Measurements from ENCODE around the gene SLAMF6.

GRCh38 chr1:160567858-160568682 lies 45.0 kb upstream of the SLAMF6 start:
- no peak for TF ChIP-seq POLR2A (IDR thresholded peaks at IDR 0.05)
- TF ChIP-seq, protein P1, sequence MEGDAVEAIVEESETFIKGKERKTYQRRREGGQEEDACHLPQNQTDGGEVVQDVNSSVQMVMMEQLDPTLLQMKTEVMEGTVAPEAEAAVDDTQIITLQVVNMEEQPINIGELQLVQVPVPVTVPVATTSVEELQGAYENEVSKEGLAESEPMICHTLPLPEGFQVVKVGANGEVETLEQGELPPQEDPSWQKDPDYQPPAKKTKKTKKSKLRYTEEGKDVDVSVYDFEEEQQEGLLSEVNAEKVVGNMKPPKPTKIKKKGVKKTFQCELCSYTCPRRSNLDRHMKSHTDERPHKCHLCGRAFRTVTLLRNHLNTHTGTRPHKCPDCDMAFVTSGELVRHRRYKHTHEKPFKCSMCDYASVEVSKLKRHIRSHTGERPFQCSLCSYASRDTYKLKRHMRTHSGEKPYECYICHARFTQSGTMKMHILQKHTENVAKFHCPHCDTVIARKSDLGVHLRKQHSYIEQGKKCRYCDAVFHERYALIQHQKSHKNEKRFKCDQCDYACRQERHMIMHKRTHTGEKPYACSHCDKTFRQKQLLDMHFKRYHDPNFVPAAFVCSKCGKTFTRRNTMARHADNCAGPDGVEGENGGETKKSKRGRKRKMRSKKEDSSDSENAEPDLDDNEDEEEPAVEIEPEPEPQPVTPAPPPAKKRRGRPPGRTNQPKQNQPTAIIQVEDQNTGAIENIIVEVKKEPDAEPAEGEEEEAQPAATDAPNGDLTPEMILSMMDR (IDR thresholded peaks at IDR 0.05) = no peak

Data from testis (tissue), 2 donors.